Lower lobe of right lung (tissue), 2 donors: ENCODE measurements around the gene ANKRD62. TPM values are rescaled to one million over a fixed set of nuclear protein-coding genes. Genes with fewer than 3 reads are reported as not detected.

Experiments
- ATAC-seq, 2 donors: fragments of 200-7000 bp; cut with Tn5 transposase; one replicate each; pipeline ENCODE4 v1.9.1; 2020 to 2022; ENCODE audit warnings: mild to moderate bottlenecking in 2 of 2, moderate library complexity in 2 of 2
- DNase-seq: peaks from one replicate; pipeline ENCODE4 v3.0.0-alpha.2; 2020
- H3K27ac ChIP-seq: fragments of 200-600 bp; one replicate; pipeline ENCODE4 v1.8.0; 2022
- H3K27me3 ChIP-seq: fragments of 200-600 bp; one replicate; pipeline ENCODE4 v1.8.0; 2022; ENCODE audit warnings: low read depth
- H3K36me3 ChIP-seq: fragments of 200-600 bp; one replicate; pipeline ENCODE4 v1.8.0; 2022; ENCODE audit warnings: mild to moderate bottlenecking
- H3K4me1 ChIP-seq: fragments of 200-600 bp; one replicate; pipeline ENCODE4 v1.8.0; 2022
- H3K4me3 ChIP-seq: fragments of 200-600 bp; one replicate; pipeline ENCODE4 v1.8.0; 2022; ENCODE audit warnings: mild to moderate bottlenecking
- H3K9me3 ChIP-seq: fragments of 200-600 bp; one replicate; pipeline ENCODE4 v1.8.0; 2022
- CTCF ChIP-seq: fragments of 200-600 bp; IDR thresholded peaks from one replicate; pipeline ENCODE4 v1.8.0; 2022; ENCODE audit warnings: antibody characterized with exemption, mild to moderate bottlenecking
- intact Hi-C: fragments of 100-400 bp; cut with DNase I; formaldehyde crosslinking; loops from one replicate; pipeline ENCODE4 v1.11.0; 2022
- total RNA-seq: library from RNA; stranded (reverse); fragmentation: NEBNext Ultra II Directional; extraction: Animal tissue kit (Norgen Biotek cat#: 25700); gene quantifications from one replicate; pipeline ENCODE4 v1.2.1, GENCODE V29; 2021
- donor health status: DM: no; HTN: yes; CAD: no; lungs with severe emphysema.

The ANKRD62 gene
- total RNA-seq, 1 donor from 2014 or later = 0.27 TPM

- H3K4me1 ChIP-seq = no peaks in the 10 kb centered on the region
- intact Hi-C loops = no loop called here
- no peaks in the 10 kb centered on the region for H3K27me3 ChIP-seq
- TF ChIP-seq CTCF = no peak
- DNase-seq = no peak
- H3K27ac ChIP-seq = no peak overlapping the region
- no peaks in the 10 kb centered on the region for H3K9me3 ChIP-seq
- no peaks in the 10 kb centered on the region for H3K36me3 ChIP-seq
- ATAC-seq = no peak
- no peak overlapping the region for H3K4me3 ChIP-seq
These were observed 44.8 kb upstream of the ANKRD62 start for GRCh38 chr18:12048827-12049175.

- Histone ChIP-seq H3K9me3 (no peaks in the 10 kb centered on the region), H3K36me3 (no peaks in the 10 kb centered on the region), H3K27me3 (no peaks in the 10 kb centered on the region), H3K4me3 (peak overlapping the region; percentile 11), H3K4me1 (no peaks in the 10 kb centered on the region), H3K27ac (peak overlapping the region; percentile 46)
- intact Hi-C loops = no loop called here
- no peak for TF ChIP-seq CTCF
- DNase-seq = no peak
- ATAC-seq = no peak
These were observed 43.4 kb upstream of the ANKRD62 start for GRCh38 chr18:12049978-12050811.

GRCh38 chr18:12052866-12053265, 40.8 kb upstream of the ANKRD62 start:
- Histone ChIP-seq H3K4me3 (no peak overlapping the region), H3K27me3 (no peaks in the 10 kb centered on the region), H3K9me3 (no peaks in the 10 kb centered on the region), H3K4me1 (no peaks in the 10 kb centered on the region), H3K36me3 (no peaks in the 10 kb centered on the region), H3K27ac (no peak overlapping the region)
- no peak for ATAC-seq
- intact Hi-C loops = no loop called here
- no peak for TF ChIP-seq CTCF
- DNase-seq = no peak

GRCh38 chr18:12053289-12053688, 40.4 kb upstream of the ANKRD62 start:
- Histone ChIP-seq H3K27ac (no peak overlapping the region), H3K4me1 (no peaks in the 10 kb centered on the region), H3K27me3 (no peaks in the 10 kb centered on the region), H3K9me3 (no peaks in the 10 kb centered on the region), H3K36me3 (no peaks in the 10 kb centered on the region), H3K4me3 (no peak overlapping the region)
- no peak for TF ChIP-seq CTCF
- intact Hi-C loops = no loop called here
- DNase-seq (no peak), ATAC-seq (peak in 1 of 2 donors; percentile 56)

- DNase-seq (no peak), ATAC-seq (no peak)
- Histone ChIP-seq H3K36me3 (no peaks in the 10 kb centered on the region), H3K9me3 (no peaks in the 10 kb centered on the region), H3K4me3 (no peak overlapping the region), H3K27ac (no peak overlapping the region), H3K27me3 (no peaks in the 10 kb centered on the region), H3K4me1 (no peaks in the 10 kb centered on the region)
- no peak for TF ChIP-seq CTCF
- intact Hi-C loops = no loop called here
These were observed 37.4 kb upstream of the ANKRD62 start for GRCh38 chr18:12056034-12056883.
